Chondrocyte (in vitro differentiated cells): ENCODE results near the gene COL5A1. TPM values are rescaled to one million over a fixed set of nuclear protein-coding genes. Genes with fewer than 3 reads are reported as not detected.
A peak's percentile ranks its signal among the peaks of the same experiment; 100 is the strongest.

Experiments
- DNase-seq: peaks from one replicate; pipeline ENCODE4 v3.0.0; 2021; ENCODE audit warnings: mixed read lengths, low spot score
- H3K27ac Mint-ChIP-seq: one replicate; pipeline ENCODE4 v1.8.0; 2021; ENCODE audit warnings: mild to moderate bottlenecking, moderate library complexity, mixed read lengths; ENCODE audit not compliant: unreplicated experiment
- H3K27me3 Mint-ChIP-seq: 2 replicates; pipeline ENCODE4 v1.8.0; 2021; ENCODE audit warnings: low read depth, mixed read lengths
- H3K36me3 Mint-ChIP-seq: 2 replicates; pipeline ENCODE4 v1.8.0; 2021; ENCODE audit warnings: low read depth, mixed read lengths
- H3K4me1 Mint-ChIP-seq: 2 replicates; pipeline ENCODE4 v1.8.0; 2021; ENCODE audit warnings: low read depth, mild to moderate bottlenecking, mixed read lengths
- H3K4me3 Mint-ChIP-seq: one replicate; pipeline ENCODE4 v1.8.0; 2021; ENCODE audit warnings: mild to moderate bottlenecking, moderate library complexity, mixed read lengths; ENCODE audit not compliant: unreplicated experiment
- H3K9me3 Mint-ChIP-seq: 2 replicates; pipeline ENCODE4 v1.8.0; 2021; ENCODE audit warnings: low read depth, mixed read lengths
- CTCF ChIP-seq: fragments of 200-600 bp; sonication (generic); IDR thresholded peaks from 2 replicates; pipeline ENCODE4 v1.5.0; 2021; ENCODE audit warnings: antibody characterized with exemption, mild to moderate bottlenecking, moderate library complexity
- total RNA-seq: library from RNA; stranded (reverse); gene quantifications from 3 replicates; pipeline ENCODE4 v1.2.1, GENCODE V29; 2021

The COL5A1 gene
- total RNA-seq, 1 donor from 2014 or later = 2,235 TPM

GRCh38 chr9:134885679-134886412, 244.2 kb downstream of the COL5A1 start:
- no peak overlapping the region for H3K27ac Mint-ChIP-seq
- no peaks in the 10 kb centered on the region for H3K4me1 Mint-ChIP-seq
- no peak for TF ChIP-seq CTCF
- peaks cover 24% of the 10 kb centered on the region for H3K27me3 Mint-ChIP-seq
- no peak overlapping the region for H3K4me3 Mint-ChIP-seq
- H3K36me3 Mint-ChIP-seq = no peaks in the 10 kb centered on the region
- peak; percentile 70 for DNase-seq
- no peaks in the 10 kb centered on the region for H3K9me3 Mint-ChIP-seq

GRCh38 chr9:134886413-134886913, 244.9 kb downstream of the COL5A1 start:
- H3K4me3 Mint-ChIP-seq = no peak overlapping the region
- TF ChIP-seq CTCF = no peak
- H3K27ac Mint-ChIP-seq = no peak overlapping the region
- no peak for DNase-seq
- peaks cover 27% of the 10 kb centered on the region for H3K27me3 Mint-ChIP-seq
- no peaks in the 10 kb centered on the region for H3K4me1 Mint-ChIP-seq
- H3K36me3 Mint-ChIP-seq = no peaks in the 10 kb centered on the region
- H3K9me3 Mint-ChIP-seq = no peaks in the 10 kb centered on the region

- Mint-ChIP-seq H3K27me3 (peaks cover 29% of the 10 kb centered on the region), H3K27ac (no peak overlapping the region), H3K4me3 (no peak overlapping the region), H3K36me3 (no peaks in the 10 kb centered on the region), H3K4me1 (no peaks in the 10 kb centered on the region), H3K9me3 (no peaks in the 10 kb centered on the region)
- no peak for TF ChIP-seq CTCF
- DNase-seq = no peak
Measured at GRCh38 chr9:134887219-134887618, 245.6 kb downstream of the COL5A1 start.

- Mint-ChIP-seq H3K27me3 (peaks cover 29% of the 10 kb centered on the region), H3K36me3 (no peaks in the 10 kb centered on the region), H3K4me1 (no peaks in the 10 kb centered on the region), H3K4me3 (no peak overlapping the region), H3K9me3 (no peaks in the 10 kb centered on the region), H3K27ac (no peak overlapping the region)
- no peak for TF ChIP-seq CTCF
- DNase-seq = no peak
Measured at GRCh38 chr9:134887686-134888602, 246.3 kb downstream of the COL5A1 start.

GRCh38 chr9:134888603-134889190, 247.1 kb downstream of the COL5A1 start:
- Mint-ChIP-seq H3K36me3 (no peaks in the 10 kb centered on the region), H3K4me3 (no peak overlapping the region), H3K27me3 (peaks cover 29% of the 10 kb centered on the region), H3K9me3 (no peaks in the 10 kb centered on the region), H3K27ac (no peak overlapping the region), H3K4me1 (no peaks in the 10 kb centered on the region)
- no peak for DNase-seq
- TF ChIP-seq CTCF = no peak
